NCI-H2107 treated with DMSO at 0.1 percent for 48 hours (cell line): ENCODE results near the gene OSGIN1.

Experiments used
- DNase-seq: peaks from one replicate; lab custom pipeline; 2025; ENCODE audit not compliant: unreplicated experiment; lab: John Stamatoyannopoulos, UW

OSGIN1 gene

DNA sequence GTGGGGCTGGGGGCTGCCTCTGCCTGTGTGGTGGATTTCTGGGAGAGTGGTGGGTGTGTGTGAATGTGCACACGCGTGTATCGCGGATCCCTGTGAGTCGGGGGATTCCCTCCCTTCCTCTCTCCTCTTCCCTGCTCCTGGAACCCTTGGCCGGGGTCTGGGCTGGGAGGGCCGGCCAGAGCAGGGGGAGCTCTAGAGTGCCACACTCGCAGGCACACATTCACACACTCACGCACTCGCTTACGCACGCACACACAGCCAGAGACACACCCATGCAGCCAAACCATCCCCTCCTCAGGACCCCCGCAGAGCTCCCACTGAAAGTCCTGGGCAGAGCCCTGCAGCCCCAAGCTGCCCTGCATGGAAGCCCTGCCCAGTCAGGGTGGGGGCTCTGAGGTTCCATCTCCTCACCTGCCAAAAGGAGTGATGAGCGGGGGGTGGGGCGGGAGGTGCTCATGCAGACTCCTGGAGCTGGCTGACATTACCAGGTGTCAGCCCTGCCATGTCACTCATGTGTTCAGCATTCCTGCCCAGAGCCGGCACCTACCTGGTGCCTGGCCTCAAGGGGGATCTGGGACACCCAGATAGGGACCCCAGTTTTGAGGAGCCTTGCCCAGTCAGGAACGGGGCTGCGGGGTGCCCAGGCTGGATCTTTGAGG, 16.9 kb downstream of the OSGIN1 start:
- no peak for DNase-seq

DNA sequence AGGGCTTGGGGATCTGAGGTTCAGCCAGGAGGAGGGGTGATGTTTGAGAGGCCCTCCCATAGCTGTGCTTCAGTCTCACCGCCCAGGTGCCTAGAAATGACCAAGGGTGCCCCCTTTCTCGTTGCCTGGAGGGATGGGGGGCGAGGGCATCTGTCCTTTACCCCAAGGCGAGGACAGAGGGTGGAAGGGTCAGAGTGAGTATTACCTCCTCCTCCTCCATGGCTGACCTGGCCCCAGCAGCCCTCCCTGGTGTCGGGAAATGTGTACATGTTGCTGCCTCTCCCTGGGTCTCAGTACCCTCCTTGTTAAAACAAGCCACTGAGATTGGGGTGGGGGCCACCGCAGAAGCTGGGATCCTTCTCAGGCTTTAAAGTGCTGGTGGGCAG, 17.4 kb downstream of the OSGIN1 start:
- no peak for DNase-seq

DNA sequence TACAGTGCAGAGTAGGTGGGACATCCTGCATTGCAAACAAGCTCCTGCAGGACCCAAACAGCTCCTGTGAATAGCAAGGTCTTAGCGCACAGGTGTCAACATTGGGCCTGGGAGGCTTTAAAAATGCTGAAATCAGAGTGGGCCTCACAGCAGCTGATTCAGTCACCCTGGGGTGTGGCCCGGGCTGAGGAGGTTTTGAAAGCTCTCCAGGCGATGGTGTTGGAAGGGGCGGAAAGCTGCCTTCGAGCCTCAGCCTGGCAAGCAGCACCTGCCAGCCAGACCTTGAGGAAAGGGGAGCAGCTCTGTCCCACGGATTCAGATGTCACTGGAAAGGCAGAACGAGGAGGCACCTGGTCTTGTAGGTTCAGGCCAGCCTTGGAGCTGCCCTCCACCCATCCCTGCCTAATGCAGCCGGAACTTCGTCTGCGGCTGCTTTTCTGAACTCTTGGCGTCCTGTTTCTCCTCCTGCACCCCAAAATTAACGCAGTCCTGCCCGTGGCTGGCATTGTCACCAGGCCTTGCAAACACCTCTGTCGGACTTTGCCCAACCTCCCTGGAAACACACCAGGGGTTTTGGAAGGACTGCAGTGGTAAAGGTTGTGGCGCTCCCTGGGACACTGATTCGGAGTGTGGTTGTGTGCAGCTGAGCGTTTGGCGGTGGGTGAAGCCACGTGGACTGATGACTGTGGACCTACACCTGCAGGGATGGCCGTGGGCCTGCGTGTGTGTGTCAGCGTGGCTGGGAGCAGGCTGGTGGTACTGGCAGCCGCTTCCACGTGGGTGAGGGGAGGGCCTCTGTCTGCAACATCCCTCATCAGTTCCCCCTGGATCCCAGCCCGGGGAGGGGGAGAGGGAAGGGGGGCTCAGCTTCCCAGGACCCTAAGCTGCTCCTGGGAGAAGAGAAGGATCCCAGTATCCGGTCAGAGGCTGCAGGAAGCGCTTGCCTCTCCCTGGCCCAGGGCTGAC, 18.4 kb downstream of the OSGIN1 start:
- no peak for DNase-seq

DNA sequence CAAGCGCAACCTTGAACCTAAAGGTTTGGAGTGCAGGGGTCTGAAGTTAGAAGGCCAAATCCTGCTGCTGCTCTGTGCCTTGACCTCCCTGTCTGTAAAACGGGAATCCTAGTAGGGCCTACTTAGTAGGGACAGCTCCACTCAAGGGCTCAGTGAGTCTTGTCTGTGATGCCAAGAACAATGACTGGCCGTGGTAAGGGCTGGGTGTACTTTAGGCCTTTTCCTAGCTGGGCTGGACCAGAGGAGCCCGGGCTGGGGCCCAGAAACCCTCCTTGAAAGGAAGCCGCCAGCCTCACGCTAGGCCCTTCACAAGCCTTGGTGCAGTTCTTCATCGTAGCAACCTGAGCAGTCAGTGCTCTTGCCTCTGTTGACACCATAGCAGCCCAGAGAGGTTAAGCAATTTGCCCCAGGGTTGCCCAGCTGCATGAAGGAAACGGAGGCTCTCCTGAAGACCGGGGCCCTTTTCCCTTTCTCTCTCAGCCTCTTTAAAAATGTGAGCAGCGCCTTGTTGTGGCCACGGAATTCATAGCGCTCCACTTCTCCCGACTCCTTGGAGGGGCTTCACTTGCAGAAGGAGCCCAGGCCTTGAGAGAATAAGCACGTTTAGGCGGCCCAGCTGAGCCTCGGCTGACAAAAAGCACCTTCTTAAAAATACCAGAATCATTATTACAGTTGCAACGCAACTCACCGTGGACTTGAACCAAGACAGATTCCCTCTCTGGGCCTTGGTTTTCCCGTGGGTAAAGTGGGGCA, 19.4 kb downstream of the OSGIN1 start:
- DNase-seq: no peak

DNA sequence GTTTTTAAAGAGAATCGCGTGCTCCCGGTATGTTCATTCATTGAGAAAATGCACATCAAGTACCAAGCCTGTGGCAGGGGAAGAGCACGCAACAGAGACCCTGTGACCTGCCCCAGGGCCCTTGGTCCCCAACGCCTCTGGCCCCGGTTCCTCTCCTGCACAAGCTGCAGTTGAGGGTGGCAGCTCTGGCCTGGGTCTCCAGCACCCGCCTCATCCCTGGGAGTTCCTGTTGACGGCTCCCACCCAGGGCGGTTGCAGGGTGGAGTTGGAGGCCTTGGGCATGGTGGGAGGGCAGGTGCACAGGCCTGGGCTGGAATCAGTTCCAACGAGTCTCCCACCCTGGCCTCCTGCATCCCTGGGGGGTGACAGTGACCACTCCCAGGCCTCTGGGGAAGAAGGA, 20.0 kb downstream of the OSGIN1 start:
- DNase-seq: no peak

DNA sequence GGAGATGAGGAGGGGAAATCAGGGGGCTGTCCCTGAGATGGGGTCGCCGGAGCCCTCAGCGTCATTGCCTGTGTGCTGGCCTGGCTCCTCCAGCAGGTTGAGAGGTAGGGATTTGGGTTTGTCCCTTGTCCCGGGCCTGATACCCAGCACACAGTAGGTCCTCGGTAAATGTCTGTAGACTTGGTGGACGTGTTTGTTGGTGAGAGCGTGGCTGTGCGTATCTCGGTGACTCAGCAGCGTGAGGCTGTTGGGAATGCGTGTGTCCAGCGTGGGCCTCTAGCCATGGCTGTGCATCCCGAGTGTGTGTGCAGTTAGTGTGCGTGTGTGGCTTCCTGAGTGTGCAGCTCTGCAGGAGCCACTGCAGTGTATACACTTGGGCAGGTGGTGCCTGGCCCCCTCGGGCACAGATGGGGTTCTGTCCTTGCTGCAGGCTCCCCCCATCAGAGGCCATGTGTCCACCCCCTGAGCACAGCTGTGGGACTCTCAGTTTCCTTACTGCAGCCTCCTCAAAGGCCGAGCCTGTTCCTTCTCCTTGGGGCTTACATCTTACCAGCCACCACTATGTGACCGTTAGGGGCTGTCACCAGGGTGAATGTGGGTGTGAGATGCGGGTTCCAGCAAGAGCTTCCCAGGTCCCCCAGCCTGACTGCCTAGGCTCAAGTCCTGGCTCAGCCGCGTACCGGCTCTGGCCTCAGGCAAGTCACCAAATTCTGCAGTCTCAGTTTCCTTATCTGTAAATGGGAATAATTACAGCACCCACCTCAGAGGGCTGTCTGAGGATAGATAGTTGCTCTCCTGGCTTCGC, 20.7 kb downstream of the OSGIN1 start:
- DNase-seq: no peak

DNA sequence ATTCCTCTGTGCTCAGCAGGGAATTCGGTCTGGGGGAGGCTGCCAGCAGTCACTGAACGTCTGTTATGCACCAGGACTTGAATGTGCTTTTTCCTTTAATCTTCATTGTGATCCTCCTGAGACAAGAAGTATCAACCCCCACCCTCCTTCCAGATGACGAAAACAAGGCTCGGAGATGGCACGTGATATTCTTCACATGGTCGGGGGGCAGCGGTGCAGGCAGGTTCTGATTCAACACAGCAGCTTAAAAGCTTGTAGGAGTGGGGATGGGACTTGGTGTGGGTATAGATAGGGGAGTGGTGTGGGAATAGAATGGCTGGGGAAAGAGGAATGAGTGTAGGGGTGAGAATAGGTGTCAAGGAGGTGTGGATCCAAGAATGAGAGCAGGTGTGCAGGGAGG, 21.4 kb downstream of the OSGIN1 start:
- DNase-seq: no peak

DNA sequence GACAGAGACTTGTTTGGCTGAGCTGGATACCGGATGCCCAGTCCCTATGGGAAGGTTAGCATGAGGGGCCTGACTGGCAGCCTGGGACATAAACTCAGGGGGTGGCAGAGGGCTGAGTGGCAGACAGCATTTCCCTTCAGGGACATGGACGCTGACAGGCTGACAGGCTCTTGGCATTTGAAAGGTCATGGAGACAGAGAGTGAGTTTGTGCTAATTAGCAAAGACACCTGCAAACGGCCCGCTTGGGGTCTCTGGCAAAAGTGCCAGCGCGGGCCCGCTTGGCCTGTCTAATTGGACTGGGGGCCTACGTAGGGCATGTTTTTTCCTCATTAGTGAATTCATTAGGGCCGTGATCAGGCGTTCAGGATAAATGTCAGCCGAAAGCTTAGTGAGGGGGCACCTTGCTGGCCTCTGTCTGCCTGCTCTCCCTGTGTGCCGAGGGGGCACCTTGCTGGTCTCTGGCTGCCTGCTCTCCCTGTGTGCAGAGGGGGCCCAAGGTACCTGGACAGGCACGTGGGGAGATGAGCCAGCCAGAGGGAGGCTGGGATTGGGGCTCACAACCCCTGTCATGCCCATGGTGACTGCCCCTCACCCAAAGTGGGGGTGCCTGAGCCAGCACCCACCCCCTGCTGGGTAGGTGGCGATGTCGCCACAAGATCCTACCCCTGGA, 22.7 kb downstream of the OSGIN1 start:
- DNase-seq: no peak

DNA sequence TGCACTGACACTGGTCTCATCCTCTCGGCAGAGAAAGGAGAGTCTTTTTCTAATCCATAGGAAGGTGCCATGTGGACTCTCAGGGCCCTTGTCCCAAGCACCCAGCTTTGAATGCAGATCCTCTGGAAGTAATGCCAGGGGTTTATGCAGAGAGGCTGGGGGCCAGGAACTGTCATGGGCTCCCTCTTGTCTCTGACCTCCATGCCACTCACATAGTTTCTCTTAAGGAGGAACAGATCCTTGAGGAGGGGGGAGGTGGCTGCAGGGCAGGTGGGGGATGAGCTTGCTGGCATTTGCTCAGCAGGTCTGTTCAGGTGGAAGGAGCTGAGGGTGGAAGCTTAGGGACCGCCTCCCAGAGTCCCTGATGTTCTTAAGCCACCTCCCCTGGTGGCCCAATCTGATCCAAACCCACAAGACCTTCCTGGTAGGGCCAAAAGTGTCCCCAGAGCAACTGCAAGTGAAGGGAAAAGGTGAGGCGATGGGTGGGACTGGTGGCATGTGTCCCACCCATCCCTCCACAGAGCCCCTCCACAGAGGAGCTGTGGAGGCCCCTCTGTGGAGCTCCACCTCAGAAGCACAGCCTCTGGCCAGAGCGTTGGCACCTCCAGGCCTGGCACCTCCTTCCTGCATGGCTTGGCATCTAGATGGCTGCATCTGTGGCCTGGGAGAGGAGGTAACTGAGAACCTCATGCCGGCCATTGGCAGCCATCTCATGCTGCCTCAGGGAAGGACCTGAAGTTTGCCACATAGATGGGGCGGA, 24.2 kb downstream of the OSGIN1 start:
- no peak for DNase-seq

DNA sequence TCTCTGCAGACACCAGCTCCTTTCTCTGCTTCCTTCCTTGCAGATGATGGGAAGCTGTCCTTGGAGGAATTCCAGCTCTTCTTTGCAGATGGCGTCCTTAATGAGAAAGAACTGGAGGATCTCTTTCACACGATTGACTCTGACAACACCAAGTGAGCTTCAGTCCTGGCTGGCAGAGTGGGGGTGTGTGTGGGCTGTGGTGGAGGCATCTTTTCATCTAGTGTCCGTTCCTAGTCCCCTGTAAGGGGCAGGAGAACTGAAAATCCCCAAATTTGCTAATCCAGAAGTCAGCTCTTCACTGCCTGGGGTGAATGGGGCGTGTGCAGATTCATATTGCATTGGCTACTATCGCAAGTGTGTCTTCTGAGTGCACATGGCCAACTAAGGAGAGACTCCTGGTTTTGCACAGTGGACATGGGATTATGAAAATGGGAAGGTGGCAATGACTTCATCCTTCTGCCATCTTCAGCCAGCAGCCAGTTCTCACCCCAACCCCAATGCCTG, 25.4 kb downstream of the OSGIN1 start:
- DNase-seq: no peak

DNA sequence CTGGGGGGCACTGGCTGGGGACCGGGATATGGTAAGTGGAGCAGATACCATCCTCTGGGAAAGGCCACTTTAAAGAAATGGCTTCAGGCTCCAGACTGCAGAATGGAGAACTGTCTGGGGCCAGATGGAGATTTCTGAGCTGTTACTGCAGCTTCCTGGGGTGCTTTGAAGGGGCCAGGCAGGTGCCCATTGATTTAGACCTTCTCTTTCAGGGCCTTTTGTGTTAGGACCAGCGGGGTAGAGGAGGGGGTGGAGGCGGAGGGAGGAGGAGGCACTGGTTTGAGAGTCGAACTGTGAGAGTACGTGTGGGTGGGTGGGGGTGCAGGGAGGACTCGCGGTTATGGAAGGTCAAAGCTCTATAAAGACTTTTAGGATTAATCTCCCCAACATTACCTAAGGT, 26.4 kb downstream of the OSGIN1 start:
- DNase-seq: no peak

DNA sequence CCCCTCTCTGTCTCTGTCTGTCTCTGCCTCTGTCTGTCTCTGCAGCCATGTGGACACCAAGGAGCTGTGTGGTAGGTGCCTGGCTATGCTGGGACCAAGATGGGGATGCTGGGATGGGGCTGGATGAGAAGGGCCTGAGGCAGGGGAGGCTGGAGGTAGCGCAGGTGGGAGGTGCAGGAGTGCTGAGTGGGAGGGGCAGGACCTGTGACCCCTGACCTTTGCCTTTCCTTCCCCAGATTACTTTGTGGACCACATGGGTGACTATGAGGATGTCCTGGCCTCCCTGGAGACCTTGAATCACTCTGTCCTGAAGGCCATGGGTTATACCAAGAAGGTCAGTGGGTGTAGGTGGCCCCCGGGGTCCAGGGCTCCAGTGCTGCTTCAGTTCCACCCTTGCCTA, 27.8 kb downstream of the OSGIN1 start:
- no peak for DNase-seq

DNA sequence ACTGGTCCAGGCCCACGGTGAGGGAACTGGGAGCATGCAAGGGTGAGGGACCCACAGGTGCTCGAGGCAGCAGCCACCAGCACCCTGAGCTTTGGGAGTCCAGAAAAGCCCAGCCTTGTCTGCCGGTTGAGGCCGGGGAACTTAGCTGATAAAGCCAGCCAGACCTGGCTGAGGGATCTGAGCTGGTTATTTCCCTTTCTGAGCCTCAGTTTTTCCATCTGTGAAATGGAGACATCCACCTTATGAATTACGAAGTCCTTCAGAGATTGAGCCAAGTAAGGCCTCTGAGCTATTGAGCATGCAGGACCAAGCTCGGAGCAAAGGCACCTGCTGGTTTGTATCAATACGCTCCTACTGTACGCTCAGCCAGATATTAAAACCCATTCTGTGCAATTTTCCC, 28.8 kb downstream of the OSGIN1 start:
- DNase-seq: no peak

DNA sequence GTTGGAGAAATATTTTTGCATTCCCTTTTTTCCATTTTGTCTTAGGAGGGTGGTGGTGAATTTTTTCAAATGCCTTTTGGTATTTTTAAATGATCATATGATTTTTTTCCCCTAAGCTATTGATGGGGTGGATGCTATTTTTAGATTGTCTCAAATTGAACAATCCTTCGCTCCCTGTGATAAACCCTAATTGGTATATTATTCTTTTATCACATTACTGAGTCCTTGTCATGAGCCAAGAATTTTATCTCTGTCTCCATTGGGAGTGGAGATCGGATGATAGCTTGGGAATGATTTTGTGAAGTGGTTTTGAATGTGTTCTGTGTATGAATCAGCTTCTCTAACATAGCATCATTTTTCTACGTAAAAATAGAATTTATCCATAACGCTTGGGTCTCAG, 30.5 kb downstream of the OSGIN1 start:
- DNase-seq: no peak

DNA sequence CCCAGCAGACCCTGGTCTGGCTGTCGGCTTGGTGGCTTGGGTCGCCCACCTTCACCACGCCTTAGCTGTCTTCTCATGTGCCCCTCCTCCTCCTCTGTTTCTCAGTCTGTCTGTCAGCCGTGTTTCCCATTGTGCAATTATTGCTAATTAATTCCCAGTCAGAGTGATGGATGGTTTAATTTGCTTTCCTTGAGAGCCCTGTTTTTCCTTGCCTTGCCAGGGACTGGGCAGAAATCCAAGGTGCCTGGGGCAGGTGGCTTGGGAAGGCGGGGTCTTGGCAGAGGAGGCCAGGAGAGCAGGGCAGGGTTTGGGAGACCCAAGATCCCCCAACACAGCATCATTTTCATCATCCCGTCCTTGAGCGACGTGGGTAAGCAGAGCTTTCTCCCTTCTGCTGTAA, 36.3 kb downstream of the OSGIN1 start:
- DNase-seq: peak; percentile 15

DNA sequence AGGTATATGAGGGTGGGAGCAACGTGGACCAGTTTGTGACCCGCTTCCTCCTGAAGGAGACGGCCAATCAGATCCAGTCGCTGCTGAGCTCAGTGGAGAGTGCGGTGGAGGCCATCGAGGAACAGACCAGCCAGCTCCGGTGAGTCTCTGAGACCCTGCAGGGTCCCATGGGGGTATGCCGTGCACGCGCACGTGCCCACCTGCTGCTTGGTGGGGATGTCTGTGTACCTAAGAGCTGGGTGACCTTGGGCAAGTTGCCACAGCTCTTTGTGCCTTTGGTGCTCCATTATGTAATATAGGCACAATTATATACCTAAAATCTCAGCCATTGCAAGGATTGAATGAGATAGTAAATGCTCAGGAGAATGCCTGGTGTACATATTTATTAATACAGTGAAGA, 37.5 kb downstream of the OSGIN1 start:
- DNase-seq: no peak

DNA sequence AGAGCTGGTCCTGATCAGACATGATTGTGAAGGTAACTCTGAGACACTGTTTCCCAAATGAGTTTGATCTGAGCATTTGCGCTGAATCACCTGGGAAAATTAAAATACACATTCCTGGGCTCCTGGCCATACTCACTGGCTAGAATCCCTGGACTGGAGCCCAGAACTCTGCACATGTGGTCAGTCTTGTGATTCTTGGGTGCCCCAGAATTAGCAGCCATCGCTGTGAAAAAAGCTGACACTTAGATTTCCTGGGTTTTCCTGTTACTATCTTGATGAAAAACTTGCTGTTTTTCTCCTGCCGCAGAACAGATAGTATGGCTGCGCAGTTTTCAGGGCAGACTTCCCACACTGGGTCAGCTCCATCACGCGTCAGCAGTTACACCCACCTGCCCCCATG, 39.6 kb downstream of the OSGIN1 start:
- no peak for DNase-seq

DNA sequence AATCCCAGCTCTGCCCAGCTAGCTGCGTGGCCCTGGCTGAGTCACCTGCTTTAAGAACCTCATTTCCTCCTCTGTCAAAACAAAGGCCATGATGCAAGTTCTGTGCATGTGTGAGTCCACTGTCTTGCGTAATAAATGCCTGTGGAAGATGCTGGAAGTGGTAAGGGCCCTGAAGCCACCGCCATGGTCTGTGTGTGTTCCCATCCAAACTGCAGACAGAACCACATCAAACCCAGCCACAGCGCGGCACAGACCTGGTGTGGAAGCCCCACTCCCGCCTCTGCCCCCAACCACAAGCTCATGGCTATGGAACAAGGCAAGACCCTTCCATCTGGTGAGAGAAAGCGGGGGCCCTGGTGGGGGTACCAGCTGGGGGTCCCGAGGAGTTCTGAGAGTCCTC, 41.0 kb downstream of the OSGIN1 start:
- no peak for DNase-seq

DNA sequence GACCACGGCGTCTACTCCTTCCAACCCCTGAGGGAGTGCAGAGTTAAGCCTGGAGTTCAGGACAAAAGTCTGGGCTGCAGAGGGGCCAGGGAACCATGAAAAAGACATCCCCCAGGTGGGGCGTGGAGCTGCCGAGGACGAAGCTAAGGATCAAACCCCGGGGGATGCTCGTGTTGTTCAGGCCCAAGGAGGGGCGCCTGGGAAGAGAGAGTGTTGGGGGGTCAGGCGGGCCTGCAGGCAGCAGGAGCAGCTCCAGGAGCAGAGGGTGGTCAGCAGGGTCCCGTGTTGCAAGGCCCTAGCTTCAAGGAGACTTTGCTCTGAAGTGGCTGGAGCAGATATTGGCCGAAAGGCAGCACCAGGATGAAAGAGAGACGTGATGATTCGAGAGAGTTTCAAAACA, 41.7 kb downstream of the OSGIN1 start:
- no peak for DNase-seq

DNA sequence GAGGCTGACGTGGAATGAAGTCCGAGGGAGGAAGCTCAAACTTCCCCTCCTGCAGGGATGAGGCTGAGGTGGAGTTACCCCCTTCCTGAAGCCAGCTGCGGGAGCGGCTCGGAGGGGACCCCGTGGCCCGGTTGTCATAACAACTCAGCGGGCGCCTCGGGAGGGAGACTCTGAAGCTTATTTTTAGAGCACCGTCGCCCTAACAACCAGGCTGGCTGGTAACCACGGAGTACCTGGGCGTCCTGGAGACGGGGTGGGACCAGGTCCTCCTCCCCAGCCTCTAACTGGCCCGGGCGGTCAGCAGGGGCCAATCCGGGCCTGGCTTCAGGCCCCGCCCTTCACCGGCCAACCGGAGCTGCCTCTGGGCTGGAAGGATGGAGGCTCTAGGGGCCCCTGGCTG, 42.7 kb downstream of the OSGIN1 start:
- DNase-seq: peak; percentile 42
